ENCODE data around the gene ERN1. TPM values are rescaled to one million over a fixed set of nuclear protein-coding genes. Genes with fewer than 3 reads are reported as not detected.
A peak's percentile ranks its signal among the peaks of the same experiment; 100 is the strongest.

Gene ERN1
- total and polyA plus RNA-seq, 2 experiments from 2014 or later, result 8.9 to 12.4 TPM

DNA sequence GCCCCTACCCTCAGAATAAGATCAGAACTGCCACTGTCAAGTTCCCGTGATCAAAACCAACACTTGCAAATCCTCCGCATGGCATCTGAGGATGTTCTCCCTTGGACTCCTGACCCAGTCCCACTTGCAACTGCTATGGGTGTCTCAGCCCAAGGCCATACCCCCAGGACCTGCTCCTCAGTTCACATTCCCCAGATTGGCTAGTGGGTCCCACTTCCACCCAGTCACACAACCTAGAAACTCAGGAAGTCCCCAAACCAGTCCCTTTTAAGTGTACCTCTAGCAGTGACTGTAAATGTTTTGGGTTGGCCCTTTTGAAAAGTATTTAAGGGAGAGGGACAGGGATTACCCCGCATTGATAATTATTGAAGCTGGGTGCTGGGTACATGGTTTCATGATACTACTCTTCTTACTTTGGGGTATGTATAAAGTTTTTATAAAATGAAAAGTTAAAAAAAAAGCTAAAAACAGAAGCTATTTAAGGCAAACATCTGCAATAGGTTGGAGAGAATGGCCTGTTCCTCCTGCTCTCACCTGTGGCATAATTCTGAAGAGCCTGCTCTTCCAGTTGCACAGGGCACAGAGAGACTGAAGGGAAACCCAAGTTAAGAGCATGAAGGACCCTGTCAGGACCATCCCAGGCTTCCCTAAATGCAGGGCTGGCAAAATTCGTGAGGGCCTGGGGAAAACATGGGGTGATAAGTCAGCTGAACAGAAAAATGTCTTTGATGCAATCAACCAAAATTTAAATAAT is 42.5 kb downstream of the ERN1 start:
- Histone ChIP-seq H3K4me1 (ENCODE audit: low read depth) (peaks cover 22% of the 10 kb centered on the region), H3K4me3 (no peak overlapping the region), H3K27ac (no peak overlapping the region), H3K36me3 (no peaks in the 10 kb centered on the region), H3K27me3 (no peaks in the 10 kb centered on the region), H3K9me3 (ENCODE audit: low read depth) (no peaks in the 10 kb centered on the region)
- TF ChIP-seq CTCF (IDR thresholded peaks at IDR 0.05; ENCODE audit: low read depth, low read length), result no peak
- DNase-seq (ENCODE audit: low read depth in 1 of 2, low spot score in 1 of 2), result no peak

DNA sequence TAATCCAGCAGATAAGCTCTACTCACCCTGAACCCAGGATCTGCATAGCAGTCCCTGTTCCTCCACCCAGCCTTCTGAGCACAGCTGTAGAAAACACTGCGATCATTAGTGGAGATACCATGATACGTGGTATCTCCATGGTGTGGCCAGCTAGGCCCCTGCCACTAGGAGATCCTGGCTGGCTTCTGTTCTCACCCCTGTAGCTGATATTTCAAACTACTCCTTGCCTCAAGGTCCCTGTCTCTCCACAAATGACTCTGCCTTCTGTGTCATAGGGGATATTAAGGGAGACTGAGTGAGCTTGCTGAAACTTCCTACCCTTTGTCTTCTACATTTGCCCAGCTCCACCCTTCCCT is 44.3 kb downstream of the ERN1 start:
- H3K27ac ChIP-seq, result no peak overlapping the region
- no peaks in the 10 kb centered on the region for H3K9me3 ChIP-seq (ENCODE audit: low read depth)
- no peak overlapping the region for H3K4me3 ChIP-seq
- H3K27me3 ChIP-seq, result no peaks in the 10 kb centered on the region
- no peak for TF ChIP-seq CTCF (IDR thresholded peaks at IDR 0.05; ENCODE audit: low read depth, low read length)
- H3K4me1 ChIP-seq (ENCODE audit: low read depth), result peaks cover 22% of the 10 kb centered on the region
- DNase-seq (ENCODE audit: low read depth in 1 of 2, low spot score in 1 of 2), result no peak
- H3K36me3 ChIP-seq, result no peaks in the 10 kb centered on the region

DNA sequence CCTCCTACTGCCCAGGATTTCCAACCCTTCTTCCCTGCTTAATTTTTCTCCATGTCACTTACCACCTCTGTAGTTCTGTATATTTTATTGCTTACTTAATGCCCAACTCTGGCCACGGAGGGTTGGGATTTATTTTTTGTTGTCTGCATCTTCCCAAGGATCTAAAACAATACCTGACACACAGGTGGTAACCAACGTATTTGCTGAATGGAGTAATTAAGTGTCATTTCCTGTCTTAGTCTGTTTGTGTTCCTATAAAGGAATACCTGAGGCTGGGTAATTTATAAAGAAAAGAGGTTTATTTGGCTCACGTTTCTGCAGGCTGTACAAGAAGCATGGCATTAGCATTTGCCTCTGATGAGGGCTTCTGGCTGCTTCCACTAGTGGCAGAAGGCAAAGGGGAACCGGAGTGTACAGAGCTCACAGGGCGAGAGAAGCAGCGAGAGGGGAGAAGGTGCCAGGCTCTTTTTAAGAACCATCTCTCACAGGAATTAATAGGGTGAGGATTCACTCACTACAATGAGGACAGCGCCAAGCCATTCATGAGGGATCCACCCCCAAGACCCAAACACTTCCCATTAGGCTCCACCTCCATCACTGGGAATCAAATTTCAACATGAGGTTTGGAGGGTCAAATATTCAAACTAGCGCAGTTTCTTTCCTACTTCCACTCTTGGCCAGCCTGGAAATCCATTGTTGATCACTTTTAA is 44.8 kb downstream of the ERN1 start:
- no peak for TF ChIP-seq CTCF (IDR thresholded peaks at IDR 0.05; ENCODE audit: low read depth, low read length)
- DNase-seq (ENCODE audit: low read depth in 1 of 2, low spot score in 1 of 2), result no peak
- no peaks in the 10 kb centered on the region for H3K9me3 ChIP-seq (ENCODE audit: low read depth)
- H3K4me1 ChIP-seq (ENCODE audit: low read depth), result peaks cover 19% of the 10 kb centered on the region
- H3K27ac ChIP-seq, result no peak overlapping the region
- H3K27me3 ChIP-seq, result no peaks in the 10 kb centered on the region
- H3K36me3 ChIP-seq, result no peaks in the 10 kb centered on the region
- no peak overlapping the region for H3K4me3 ChIP-seq

DNA sequence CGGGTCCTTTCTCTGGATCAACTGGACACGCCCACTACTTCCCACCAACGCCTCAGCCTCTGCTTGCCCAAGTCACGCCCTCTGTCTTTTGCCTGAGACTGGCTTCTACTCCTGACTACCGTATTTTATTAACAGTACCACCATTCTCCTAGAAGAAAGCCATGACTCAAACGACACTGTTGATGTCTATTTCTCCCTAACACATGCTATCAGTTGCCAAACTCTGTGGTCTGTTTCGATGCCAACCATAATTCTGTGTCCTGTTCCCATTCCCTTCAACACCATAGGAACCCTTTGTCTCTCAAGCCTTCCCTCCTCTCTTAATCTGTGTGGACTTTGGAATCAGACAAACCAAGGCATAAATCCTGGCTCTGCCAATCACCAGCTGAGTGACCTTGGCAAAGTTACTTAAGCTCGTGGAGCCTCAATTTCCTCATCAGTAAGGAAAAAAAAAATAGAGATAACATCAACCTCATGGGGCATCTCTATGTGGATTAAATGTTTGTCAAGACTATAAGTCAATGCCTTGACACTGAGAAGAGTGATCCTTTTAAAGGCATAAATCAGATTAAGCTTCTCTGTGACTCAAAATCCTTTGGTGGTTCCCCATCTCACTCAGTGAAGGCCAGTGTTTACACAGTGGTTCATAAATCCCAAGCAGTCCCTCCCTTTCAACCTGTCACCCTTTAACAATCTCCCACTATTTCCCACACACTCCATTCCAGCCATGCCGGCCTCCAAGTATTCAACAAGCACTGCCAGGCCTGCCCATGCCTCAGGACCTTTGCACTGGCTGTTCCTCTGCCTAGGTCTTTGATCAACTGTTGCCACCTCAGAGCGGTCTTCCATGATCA is 45.6 kb downstream of the ERN1 start:
- no peak overlapping the region for H3K27ac ChIP-seq
- H3K9me3 ChIP-seq (ENCODE audit: low read depth), result no peaks in the 10 kb centered on the region
- H3K4me3 ChIP-seq, result no peak overlapping the region
- peak in 1 of 2 donors; percentile 69 for DNase-seq (ENCODE audit: low read depth in 1 of 2, low spot score in 1 of 2)
- no peaks in the 10 kb centered on the region for H3K36me3 ChIP-seq
- TF ChIP-seq CTCF (IDR thresholded peaks at IDR 0.05; ENCODE audit: low read depth, low read length), result no peak
- no peaks in the 10 kb centered on the region for H3K27me3 ChIP-seq
- peaks cover 16% of the 10 kb centered on the region for H3K4me1 ChIP-seq (ENCODE audit: low read depth)

DNA sequence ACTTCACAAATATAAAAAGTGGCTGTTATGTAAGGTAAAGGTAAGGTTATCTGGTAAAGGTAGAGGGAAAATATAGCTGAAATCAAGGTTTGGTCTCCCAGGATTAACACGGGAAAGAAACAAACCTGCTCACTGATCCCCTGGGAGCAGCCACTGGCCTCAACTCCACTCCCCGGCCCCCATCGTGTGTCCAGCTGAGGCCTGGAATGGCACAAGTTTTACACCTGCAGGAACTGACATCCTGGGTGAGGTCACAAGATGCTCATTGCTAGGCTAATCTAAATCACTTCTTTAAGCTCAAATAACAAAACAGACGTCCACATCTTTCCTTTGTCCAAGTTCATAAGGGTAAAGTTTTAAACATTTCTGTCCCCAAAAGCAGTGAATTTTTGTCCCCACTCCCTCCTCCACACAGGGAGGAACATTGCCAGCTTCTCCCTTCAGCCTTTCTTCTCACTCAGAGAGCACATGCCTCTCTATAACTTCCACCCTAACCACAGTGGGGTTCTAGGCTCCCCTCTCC is 46.3 kb downstream of the ERN1 start:
- Histone ChIP-seq H3K27me3 (no peaks in the 10 kb centered on the region), H3K4me3 (no peak overlapping the region), H3K9me3 (ENCODE audit: low read depth) (no peaks in the 10 kb centered on the region), H3K4me1 (ENCODE audit: low read depth) (peaks cover 14% of the 10 kb centered on the region), H3K27ac (no peak overlapping the region), H3K36me3 (no peaks in the 10 kb centered on the region)
- no peak for DNase-seq (ENCODE audit: low read depth in 1 of 2, low spot score in 1 of 2)
- no peak for TF ChIP-seq CTCF (IDR thresholded peaks at IDR 0.05; ENCODE audit: low read depth, low read length)

All from cardiac muscle cell (in vitro differentiated cells and primary cell).